Central memory CD4-positive, alpha-beta T cell (primary cell): ENCODE data around the gene SLC14A1.
A peak's percentile ranks its signal among the peaks of the same experiment; 100 is the strongest.

Experiments
- DNase-seq: peaks from one replicate; pipeline ENCODE4 v3.0.0; 2022

Gene SLC14A1

DNA sequence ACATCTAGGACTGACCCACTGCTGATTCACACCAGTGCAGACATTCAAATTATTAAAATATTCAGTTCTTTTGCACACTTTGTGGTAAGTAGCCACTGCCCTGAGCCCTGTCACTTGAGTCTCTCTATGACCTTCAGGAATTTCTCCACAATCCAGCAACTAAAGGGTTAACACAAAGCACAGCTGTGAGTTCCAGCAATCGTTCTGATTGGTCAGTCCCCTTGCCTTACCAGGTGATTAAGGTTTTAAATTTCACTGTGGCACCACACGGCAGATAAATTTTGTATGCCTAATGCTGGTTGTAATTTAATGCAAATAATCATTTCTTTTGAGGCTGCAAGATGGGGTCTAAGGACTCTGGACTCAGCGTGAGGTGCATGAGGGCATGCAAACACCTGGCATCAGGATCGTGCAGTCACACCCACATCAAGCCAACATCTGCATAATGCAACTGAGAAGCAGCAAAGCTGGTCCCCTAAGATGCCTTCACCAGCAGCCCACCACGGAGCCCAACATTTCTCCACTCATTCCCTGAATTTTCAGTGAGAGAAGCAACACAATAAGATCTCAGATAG, 36.6 kb downstream of the SLC14A1 start:
- DNase-seq = no peak

DNA sequence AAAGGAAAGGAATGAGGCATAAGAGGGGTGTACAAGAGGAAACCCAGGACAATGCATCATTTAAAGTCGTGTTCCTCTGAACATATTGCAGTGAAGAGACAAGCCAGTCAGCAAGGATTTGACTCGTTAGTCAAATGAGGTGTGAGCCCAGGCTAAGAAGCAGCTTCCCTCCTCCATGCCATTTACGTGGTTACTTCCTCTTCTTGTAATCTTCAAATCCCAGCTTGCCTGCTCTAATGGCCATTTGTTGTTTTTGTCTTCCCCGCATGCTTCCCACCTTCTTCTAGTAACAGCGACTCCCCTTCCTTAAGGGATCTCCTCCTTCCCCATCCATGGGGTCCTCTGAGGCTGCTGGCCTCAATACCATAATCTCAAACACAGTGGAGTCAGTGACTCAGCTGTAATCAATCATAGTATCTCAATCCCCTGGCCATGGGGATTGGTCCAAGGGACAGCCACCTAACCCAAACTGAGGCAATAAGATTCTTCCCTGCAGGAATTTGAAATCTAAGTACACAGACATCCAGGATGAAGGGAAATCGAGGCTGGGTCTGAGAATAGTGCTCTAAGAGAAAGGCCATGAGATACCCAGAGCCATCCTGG, 37.6 kb downstream of the SLC14A1 start:
- DNase-seq = no peak

DNA sequence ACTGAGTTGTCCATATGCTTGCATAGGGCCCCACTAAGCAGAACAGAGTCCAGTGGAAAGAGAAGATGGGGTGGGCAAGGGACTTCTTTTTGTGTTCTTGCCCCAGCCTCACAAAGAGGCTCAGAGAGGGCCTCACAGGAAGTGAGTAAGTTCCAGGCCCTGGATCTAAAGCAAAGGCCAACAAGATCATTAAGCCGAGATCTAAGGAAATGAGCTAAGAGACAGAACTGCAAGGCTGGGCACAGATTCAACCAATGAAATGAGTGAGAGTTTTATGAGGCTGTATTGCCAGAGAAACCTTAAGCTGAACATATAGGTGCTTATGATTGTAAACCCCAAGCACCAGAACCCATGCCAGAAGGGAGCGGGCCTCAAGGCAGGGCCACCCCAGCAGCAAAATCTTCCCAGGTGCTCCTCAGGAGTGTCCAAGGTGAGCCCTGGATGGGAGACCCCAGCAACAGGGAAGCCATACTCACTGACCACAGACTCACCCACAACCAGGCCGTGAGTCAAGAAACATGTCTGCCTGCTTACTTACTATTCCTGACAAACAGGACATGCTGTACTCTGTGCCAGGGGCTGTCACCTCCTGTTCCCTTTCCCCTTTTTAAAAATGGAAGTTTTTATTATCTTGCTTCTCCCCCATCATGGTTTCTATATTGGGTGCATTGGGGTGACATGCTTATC, 40.2 kb downstream of the SLC14A1 start:
- no peak for DNase-seq

DNA sequence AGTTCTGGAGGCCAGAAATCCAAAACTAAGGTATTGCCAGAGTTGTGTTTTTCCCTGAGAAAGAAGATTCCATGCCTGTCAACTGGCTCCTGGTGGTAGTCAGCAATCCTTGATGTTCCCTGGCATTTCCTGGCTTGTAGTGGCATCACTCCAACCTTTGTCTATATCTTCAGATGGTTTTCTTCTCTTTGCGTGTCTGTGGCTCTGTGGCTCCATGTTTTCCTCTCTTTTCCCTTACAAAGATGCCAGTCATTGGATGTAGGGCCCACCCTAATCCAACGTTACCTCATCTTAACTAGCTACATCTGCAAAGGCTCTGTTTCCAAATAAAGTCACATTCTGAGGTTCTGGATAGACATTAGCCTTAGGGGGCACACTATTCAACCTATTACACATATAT, 41.8 kb downstream of the SLC14A1 start:
- no peak for DNase-seq

DNA sequence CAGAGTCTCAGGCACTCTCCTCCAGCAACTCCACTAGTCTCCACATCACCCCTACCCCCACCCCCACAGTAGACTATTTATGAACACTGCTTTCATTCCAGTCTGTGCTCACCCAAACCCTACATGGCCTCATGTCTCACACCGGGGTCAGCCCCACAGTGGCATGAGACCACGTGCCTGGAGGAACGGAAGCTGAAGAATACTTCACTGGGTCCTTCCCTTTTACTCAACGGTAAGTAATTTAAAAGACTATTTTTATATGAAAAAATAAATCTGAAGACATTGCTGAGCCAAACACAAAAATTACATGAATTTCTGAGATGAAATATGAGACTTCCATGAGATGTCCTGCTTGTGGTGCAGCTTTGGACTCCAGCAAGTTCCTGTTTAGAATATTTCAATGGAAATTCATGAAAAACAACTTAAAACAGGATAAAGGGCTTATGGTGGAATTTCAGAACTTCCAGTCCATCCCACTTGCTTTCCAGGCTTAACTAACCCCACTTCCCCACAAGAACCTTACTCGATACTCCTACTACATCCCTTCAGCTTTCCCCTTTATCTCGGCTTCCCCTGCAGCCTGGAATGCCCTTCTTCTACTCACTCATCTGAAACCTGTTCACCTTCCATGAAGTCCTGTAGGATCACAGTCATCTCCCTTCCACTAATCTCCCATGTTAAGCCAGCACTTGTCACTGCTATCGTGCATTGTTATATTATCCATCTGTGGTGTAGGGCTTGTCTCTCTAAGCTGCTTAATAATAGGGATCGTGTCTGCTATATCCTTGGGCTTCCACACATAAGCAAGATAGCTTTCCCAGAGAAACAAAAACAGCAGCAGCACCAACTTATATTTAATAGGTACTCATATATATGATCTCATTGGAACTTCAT, 47.9 kb downstream of the SLC14A1 start:
- no peak for DNase-seq

DNA sequence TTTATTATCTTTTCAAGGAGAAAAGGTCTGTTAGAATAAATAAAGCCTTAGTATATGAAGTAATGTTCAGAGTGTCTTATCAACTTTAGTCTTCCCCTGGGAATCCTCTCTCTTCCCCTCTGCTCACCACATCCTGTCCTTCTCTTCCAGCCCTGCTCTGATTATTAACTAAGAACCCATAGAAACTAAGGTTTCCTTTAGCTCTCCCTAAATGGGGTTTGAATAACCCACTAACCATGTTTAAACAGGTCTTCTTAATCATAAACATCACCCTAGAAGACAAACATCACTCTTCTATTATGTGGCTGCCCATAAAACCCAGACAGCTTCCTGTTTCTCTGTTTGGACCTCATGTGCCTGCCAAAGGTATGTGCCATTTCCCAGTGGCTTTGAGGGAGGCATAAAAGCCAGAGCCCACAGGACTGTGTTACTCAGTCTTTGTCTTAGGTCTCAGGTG, 50.1 kb downstream of the SLC14A1 start:
- DNase-seq = peak; percentile 11

DNA sequence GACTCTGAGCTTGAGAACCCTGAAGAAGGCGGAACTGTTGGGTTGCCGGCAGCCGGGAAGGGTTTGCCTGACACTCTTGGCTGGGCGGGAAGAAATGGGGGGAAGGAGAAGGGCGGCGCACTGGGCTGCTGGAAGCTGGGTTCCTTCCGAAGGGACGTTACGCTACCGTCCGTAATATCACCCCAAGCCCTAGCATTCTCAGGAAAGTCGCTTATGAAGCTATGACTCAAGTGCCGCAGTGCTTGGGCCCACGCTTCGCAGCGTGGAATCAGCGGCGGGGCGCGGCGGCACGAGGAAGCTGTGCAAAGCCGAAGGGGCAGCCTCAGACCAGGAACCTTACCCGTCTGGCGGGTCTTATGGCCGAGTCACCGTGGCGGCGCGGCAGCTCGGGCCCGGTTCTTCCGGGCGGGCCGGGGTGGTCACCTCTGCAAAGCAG, 51.3 kb downstream of the SLC14A1 start:
- DNase-seq = peak; percentile 19

DNA sequence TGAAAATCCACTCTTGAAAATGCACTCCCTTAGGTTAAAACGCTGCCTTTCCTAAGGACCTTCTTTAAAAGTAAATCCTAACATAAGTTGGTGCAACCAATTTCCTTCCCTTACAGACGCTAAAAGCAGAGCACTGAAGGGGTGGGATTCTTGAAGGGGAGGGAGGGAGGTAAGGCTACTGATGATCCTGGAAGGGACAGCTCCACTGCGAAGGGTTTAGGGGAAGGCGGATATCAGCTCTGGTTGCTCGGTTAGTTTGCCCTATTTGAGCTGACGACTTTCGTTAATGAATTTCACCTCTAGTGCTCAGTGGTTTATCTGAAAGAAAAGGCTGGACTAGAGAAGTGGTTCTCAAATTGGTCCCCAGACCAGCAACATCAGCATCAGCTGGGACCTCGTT, 51.8 kb downstream of the SLC14A1 start:
- DNase-seq = no peak

DNA sequence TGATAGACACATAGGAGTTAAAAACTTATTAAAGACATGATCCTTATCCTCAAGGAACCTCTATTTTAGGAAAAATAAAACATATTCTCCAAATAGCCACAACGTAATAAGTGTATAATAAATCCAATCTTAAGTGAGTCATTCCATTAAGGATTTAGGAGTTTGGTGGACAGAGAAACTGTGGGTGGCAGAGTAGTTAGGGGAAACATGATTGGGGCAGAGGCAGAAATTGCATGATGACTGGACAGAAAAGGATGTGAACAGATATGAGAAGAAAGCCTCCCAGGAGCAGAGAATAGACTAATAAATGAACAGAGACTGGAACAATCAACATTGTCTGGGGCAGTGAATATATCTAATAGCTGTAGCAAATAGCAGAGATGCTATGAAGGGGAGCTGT, 53.4 kb downstream of the SLC14A1 start:
- DNase-seq = no peak

DNA sequence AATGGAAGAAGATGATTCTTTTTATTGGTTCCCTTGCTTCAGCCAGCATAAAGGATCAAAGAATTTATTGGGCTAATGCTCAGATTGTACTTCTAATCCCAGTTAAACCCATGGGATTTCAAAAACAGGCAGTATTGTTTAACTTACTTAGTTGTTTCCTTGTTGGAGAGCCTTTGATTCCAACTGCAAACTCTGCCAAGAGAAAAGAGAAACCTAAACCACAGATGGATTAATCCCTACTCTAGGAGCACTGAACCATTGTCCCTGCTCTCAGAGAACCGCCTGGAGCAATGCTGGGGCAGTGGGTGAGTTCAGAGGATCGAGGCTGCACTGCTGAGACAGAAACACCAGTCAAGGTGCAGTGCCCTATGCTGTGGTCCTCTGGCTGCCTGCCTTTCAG, 56.6 kb downstream of the SLC14A1 start:
- no peak for DNase-seq

DNA sequence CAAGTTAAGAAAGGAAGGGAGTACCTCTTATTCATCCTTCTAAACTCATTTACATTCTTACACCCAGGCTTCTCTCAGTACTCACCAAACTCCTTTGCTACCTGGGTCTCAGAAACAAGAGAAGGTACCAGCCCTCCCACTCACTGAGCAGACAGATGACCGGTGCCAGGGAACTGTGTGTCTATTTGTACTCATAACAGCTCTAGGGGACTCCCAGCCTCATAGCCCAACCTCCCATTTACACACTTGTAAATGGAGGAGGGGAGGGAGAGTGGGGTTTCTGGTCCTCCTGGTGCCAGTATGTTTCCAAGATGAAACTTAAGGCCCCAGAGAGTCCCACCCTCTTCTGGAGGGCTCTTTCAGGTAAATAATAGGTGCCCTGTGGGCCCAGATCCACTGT, 58.7 kb downstream of the SLC14A1 start:
- no peak for DNase-seq

DNA sequence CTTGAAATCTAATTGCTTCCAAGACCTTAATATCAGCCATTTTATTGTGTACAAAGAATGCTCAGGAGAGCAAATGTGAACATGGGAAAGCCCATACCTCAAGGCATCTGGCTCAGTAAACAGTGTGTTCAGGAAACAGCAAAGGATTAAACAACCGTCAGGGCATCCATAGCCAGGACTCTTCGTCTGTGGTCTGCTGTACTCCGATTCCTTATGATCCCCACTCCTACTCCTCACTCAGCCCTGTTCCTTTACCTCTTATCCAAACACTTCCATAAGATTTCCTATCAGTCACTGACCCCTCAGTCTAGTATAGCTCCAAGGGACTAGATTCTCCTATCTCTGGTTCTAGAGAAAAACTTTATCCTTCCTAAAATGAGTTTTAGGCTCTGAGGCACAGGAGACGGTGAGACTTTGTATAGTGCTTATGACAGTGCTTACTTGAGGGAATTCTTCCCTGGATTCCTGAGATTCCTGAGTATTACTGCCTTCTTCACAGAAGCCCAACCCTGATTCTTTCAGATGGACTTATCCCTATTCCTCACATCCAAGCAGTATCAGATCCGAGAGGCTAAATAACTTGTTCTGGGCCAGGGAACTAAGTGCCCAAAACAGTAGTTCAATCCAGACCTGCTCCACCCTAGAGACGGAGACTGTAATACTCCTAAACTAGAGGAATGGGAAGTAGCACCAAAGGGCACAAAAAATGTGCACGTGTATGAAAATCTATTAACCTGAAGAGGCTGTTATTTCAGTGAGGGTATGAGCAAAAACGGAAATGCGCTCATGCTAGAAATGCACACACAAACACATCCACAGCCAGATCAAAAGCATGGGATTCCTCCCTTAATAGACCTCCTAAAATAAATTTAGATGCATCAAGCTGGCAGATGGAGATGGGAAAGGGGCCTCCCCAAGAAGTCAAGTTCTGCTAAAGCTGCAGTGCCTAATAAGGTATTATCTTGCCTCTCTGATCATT, 59.4 kb downstream of the SLC14A1 start:
- no peak for DNase-seq

DNA sequence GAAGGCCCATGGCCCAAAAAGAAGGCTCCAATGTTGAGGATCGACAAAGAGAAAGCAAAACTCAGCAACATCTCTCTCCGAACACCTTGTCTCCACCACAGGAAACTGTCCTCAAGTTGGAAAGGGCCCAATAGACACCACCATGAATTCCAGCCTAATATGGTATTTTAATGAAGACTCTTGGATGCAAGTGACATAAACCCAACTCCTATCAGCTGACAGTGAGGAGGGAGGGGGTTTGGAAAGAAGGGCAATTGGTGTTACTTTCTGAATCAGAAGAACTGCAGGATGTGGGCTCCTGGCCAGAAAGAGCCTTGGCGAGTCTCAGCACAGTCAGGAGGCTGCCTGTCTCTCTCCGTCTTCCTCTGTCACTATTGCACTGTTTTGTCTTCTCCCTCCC, 61.2 kb downstream of the SLC14A1 start:
- no peak for DNase-seq

DNA sequence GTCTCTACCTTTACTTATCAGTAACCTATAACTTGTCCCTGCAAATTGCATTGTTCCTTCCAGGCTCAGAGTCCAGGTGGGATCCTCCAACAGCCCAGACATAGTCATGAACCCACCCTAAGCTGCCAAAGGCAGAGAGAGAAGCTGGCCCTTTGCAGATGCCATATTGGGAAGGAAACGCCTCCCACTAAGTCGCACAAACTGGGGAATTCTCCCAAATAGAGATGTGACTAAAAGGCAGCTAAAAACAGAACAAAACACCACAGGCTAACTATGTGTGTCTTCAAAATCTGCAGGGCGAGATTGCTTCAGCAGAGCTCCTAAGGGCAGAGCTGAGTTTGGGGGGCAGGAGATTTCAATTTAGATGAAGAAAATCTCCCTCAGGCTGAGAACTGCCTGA, 63.0 kb downstream of the SLC14A1 start:
- no peak for DNase-seq

DNA sequence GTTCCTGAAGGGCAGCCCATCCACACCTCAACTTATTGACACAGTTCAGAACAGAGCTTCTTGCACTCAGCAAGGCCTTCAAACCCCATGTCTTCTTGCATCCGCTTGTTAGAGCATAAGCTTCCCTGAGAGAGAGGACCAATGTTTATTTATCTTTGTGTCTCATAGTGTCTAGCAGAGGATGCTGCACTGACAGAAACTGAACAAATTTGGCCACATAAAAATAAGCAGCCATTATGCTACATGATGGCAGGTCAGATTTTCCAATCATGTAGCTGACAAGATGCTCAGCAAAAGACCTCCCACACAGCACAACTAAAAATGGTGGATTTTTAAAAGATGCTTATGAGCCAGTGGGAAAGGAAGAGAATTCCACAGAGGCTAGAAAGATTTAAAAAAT, 63.4 kb downstream of the SLC14A1 start:
- DNase-seq = no peak

DNA sequence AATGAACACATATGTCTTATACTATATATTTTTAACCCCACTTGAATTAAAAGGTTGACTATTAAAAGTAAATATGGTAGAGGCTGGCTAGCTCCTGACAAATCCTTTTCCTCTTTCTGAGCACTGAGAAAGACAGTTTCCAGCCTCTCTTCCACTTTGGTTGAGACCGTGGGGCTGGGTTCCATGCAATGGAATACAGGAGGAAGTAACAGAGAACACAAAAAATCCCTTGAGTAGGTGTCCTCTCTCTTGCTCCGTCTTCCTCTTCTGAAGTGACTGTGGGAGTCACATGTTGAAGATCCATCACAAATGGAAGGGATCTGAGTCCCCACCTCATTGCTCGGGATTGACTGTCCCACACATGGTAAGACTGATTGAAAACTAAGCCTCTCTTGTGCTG, 64.9 kb downstream of the SLC14A1 start:
- no peak for DNase-seq

DNA sequence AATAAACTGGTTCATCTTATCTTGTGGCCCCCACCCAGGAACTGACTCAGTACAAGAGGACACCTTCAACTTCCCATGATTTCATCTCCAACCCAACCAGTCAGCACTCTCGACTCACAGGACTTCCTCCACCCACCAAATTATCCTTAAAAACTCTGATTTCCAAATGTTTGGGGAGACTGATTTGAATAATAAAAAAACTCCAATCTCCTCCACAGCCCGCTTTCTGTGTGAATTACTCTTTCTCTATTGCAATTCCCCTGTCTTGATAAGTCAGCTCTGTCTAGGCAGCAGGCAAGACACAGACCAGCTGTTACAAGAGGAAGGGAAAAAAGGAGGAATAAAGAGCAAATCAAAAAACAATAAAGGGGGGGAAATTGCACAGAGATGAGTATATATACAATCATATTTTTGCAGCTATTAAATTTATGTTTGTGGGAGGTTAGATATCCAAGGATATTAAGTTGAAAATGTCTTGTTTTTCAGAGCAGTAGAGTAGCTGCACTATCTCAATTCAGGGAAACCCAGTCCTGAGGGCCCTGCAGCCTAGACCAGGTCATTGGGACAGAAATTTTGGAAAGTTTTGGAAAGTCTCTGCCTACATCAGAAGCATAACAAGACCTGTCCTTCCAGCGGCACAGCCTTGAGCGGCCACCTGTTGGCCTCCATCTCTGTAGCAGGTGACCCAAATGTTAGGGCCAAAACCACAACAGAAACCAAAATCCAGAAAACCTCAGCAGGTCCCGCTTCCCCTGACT, 68.7 kb downstream of the SLC14A1 start:
- DNase-seq = no peak

DNA sequence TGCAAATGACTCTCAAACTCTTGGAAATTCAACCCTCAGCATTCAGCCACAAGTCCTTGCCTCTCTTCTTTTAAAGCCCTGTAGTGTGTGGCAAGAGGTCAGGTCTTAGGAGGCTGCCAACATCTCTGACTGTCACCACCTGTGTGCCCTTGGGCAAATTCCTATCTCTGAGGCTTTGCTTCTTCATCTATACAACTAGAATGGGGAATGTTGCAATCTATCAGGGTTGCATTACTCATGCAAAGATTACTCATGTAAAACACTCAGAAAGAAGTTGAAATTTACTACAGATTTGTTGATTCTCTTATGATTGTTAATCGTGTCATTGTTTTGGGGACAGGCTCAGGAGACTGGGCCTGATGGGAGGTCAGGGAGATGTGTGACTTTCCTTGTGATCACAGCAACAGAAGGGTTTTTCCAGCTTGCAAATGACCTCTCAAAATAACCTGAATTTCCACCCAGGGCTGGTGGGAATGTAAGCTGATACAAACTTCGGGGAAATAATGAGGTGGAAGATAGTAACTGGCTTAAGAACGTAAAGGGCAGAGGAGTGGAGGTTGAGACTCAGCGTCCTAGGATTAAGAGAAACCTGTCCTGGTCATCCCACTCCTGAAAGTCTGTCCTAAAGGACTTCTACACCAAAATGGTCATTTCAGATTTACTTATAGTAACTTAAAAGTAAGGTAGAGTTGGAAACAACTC, 69.4 kb downstream of the SLC14A1 start:
- DNase-seq = no peak

DNA sequence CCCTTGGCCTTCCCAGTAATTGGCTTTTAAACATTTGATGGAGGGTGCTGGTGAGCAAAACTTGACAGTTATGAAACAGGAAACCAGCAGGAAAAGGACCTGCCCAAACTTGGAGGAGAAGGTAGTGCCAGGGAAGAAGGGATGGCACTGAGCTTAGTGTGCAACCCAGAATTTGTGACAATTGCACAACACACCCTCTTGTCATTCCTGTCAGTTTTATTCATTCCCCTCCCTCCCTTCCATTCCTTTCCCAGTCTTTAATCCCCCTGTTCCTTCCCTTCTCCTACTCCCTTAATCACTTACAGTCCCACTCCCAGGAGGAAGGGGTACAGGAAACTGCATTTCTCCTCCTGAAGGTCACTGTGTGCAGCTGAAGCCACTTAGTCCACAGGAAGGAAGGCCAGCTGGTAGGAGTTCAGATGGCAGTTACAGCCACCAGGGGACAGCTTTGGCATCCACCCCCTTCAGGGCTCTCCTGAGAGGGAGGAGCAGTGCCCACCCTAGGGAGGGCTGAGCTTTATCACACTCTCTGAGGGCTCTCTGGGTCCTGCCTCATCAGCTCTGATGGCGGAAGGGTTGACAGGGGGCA, 77.5 kb downstream of the SLC14A1 start:
- DNase-seq = no peak
